Epithelial cell of umbilical artery (primary cell): ENCODE results near the gene SPNS2. TPM values are rescaled to one million over a fixed set of nuclear protein-coding genes. Genes with fewer than 3 reads are reported as not detected.

Source experiments
- total RNA-seq: library from RNA; depleted of rRNA; stranded (reverse); fragments of >200 nt; gene quantifications from 2 replicates; pipeline ENCODE4 v1.2.3, GENCODE V29; 2014

The SPNS2 gene
- 17.3 and 19.2 TPM in 2 replicates for total RNA-seq

GRCh38 chr17:4498461-4499397, at the start of gene SPNS2:
TSS of gene SPNS2 (plus strand) at chr17:4498881. CDS start at chr17:4499048, 167 bp downstream.

GRCh38 chr17:4554997-4555799, 56.5 kb downstream of the SPNS2 start, which contains the start of gene MYBBP1A:
TSS of gene MYBBP1A (minus strand) at chr17:4555384. CDS start at chr17:4555324, 60 bp downstream.

GRCh38 chr17:4560421-4560820, 61.7 kb downstream of the SPNS2 start, which contains the start of gene GGT6:
TSS of gene GGT6 (minus strand) at chr17:4560577. CDS start at chr17:4560521, 56 bp downstream.

GRCh38 chr17:4584101-4584916, 85.6 kb downstream of the SPNS2 start, which contains the start of gene SMTNL2:
TSS of gene SMTNL2 (plus strand) at chr17:4584529. CDS start at chr17:4584606, 77 bp downstream.

Other genes starting within 250 kb of the SPNS2 start
- 25.0 and 50.3 TPM in 2 replicates for gene ANKFY1, start 234.9 kb upstream of the SPNS2 start, total RNA-seq
- gene UBE2G1, start 132.2 kb upstream of the SPNS2 start, total RNA-seq = 32.5 and 43.3 TPM in 2 replicates
- 0.15 TPM in 1 of 2 replicates, not detected in the other for gene SPNS3, start 64.9 kb upstream of the SPNS2 start, total RNA-seq
- gene MYBBP1A, start 56.5 kb downstream of the SPNS2 start, total RNA-seq = 49.4 and 62.0 TPM in 2 replicates
- not detected in 2 replicates for gene GGT6, start 61.7 kb downstream of the SPNS2 start, total RNA-seq
- gene SMTNL2, start 85.6 kb downstream of the SPNS2 start, total RNA-seq = not detected in 2 replicates
- not detected in 2 replicates for gene ALOX15, start 142.8 kb downstream of the SPNS2 start, total RNA-seq
- 30.2 and 32.7 TPM in 2 replicates for gene PELP1, start 205.3 kb downstream of the SPNS2 start, total RNA-seq
- 4.2 and 5.8 TPM in 2 replicates for gene ARRB2, start 211.8 kb downstream of the SPNS2 start, total RNA-seq
- gene MED11, start 232.5 kb downstream of the SPNS2 start, total RNA-seq = 8.8 and 13.6 TPM in 2 replicates
- not detected in 2 replicates for gene ZMYND15, start 241.0 kb downstream of the SPNS2 start, total RNA-seq
- gene CXCL16, start 241.0 kb downstream of the SPNS2 start, total RNA-seq = 0.32 and 1.1 TPM in 2 replicates